DOHH2 (cell line): ENCODE data around the gene LAMA5.

Experiments used
- H3F3A ChIP-seq: fragments of 200-600 bp; sonication (generic), shearing (Covaris generic); 2 replicates; pipeline ENCODE4 v1.6.0; 2016; ENCODE audit warnings: antibody characterized with exemption, mild to moderate bottlenecking; ENCODE audit not compliant: control insufficient read depth, insufficient read depth
- H3K27ac ChIP-seq: fragments of 200-600 bp; sonication (generic); 2 replicates; pipeline ENCODE4 v1.5.1; 2014; ENCODE audit warnings: low read depth, mild to moderate bottlenecking, low read length, moderate library complexity
- H3K27me3 ChIP-seq: fragments of 200-600 bp; sonication (generic); 2 replicates; pipeline ENCODE4 v1.6.1; 2014; ENCODE audit warnings: mild to moderate bottlenecking, low read length, mixed read lengths; ENCODE audit not compliant: control insufficient read depth
- H3K36me3 ChIP-seq: fragments of 200-600 bp; sonication (generic); 2 replicates; pipeline ENCODE4 v1.6.1; 2014; ENCODE audit warnings: mild to moderate bottlenecking, low read length, moderate library complexity, mixed read lengths; ENCODE audit not compliant: control insufficient read depth
- H3K4me1 ChIP-seq: fragments of 200-600 bp; sonication (generic); 2 replicates; pipeline ENCODE4 v1.6.1; 2014; ENCODE audit warnings: mild to moderate bottlenecking, low read length, mixed read lengths; ENCODE audit not compliant: control insufficient read depth
- H3K4me2 ChIP-seq: fragments of 200-600 bp; sonication (generic); 2 replicates; pipeline ENCODE4 v1.6.0; 2014; ENCODE audit warnings: mild to moderate bottlenecking, low read length, moderate library complexity
- H3K4me3 ChIP-seq: fragments of 200-600 bp; sonication (generic); 2 replicates; pipeline ENCODE4 v1.5.1; 2014; ENCODE audit warnings: mild to moderate bottlenecking, low read length, mixed read lengths
- H3K79me2 ChIP-seq: fragments of 200-600 bp; sonication (generic); 2 replicates; pipeline ENCODE4 v1.6.1; 2014; ENCODE audit warnings: mild to moderate bottlenecking, low read length, mixed read lengths; ENCODE audit not compliant: control insufficient read depth
- H3K9me2 ChIP-seq: fragments of 200-600 bp; sonication (generic); replicated peaks from 2 replicates; pipeline ENCODE4 v1.6.1; 2014; ENCODE audit warnings: mild to moderate bottlenecking, low read length, mixed read lengths; ENCODE audit not compliant: control insufficient read depth
- H3K9me3 ChIP-seq: fragments of 200-600 bp; sonication (generic); 2 replicates; pipeline ENCODE4 v1.6.1; 2014; ENCODE audit warnings: antibody characterized with exemption, low read length, mixed read lengths; ENCODE audit not compliant: control insufficient read depth, insufficient read depth
- H4K20me1 ChIP-seq: fragments of 200-600 bp; sonication (generic); 2 replicates; pipeline ENCODE4 v1.6.0; 2014; ENCODE audit warnings: low read depth, mild to moderate bottlenecking, antibody characterized with exemption, low read length, moderate library complexity; ENCODE audit not compliant: control insufficient read depth, insufficient read depth
- EZH2phosphoT487 ChIP-seq: fragments of 200-600 bp; sonication (generic); IDR thresholded peaks from 2 replicates; pipeline ENCODE4 v1.6.1; 2017; ENCODE audit warnings: borderline replicate concordance, mild to moderate bottlenecking, antibody characterized with exemption, low read length, moderate library complexity, mixed read lengths
- TF ChIP-seq, protein P1 (sequence below): fragments of 200-600 bp; sonication (generic); IDR thresholded peaks from one replicate; pipeline ENCODE4 v1.5.1; 2014; ENCODE audit warnings: antibody characterized with exemption, mild to moderate bottlenecking, low read depth, low read length; ENCODE audit not compliant: poor library complexity, severe bottlenecking

Gene LAMA5

DNA sequence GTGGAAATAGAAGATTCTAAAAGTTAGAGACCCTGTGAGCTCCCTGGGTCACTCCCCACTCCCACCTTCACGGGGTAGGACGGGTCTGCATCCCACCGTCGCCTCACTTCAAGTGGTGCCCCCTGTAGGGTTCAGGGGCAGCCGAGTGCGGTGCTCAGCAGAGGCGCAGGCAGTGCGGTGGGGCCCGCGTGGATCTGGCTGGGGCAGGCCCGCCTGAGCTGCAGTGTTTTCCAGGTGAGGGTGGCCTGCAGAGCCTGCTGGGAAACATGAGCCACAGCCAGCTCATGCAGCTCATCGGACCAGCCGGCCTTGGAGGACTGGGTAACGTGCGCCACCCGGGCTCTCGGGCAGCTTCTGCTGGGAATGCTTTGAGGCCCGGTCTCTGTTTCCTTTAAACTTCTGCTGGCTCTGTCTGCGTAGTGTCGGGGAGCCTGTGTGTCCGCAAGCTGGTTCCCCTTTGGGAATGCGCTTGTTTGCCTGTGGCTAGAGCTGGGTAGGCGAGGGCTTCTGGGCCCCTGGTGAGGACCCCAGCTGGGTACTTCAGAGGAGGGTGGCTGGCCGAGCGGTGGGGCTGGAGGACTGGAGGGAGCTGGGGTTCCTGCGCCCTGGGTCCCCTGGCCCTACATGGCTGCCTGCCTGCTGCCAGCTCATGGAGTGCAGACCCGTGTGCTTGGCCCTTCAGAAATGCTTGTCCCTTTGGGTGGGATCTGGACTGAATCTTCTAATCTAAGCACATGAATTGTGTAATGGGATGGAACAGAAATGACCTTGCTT lies 60.5 kb downstream of the LAMA5 start:
- Histone ChIP-seq H4K20me1 (peaks cover 32% of the 10 kb centered on the region), H3K9me3 (no peaks in the 10 kb centered on the region), H3K4me1 (peaks cover 17% of the 10 kb centered on the region), H3K9me2 (no peaks in the 10 kb centered on the region), H3K27me3 (no peaks in the 10 kb centered on the region), H3F3A (0 out of 2 replicates have a peak, but pooled peaks cover 4% of the 10 kb centered on the region), H3K27ac (no peak overlapping the region), H3K4me3 (no peak overlapping the region), H3K4me2 (no peak overlapping the region), H3K79me2 (peaks cover 46% of the 10 kb centered on the region), H3K36me3 (peaks cover 66% of the 10 kb centered on the region)
- TF ChIP-seq, protein P1, sequence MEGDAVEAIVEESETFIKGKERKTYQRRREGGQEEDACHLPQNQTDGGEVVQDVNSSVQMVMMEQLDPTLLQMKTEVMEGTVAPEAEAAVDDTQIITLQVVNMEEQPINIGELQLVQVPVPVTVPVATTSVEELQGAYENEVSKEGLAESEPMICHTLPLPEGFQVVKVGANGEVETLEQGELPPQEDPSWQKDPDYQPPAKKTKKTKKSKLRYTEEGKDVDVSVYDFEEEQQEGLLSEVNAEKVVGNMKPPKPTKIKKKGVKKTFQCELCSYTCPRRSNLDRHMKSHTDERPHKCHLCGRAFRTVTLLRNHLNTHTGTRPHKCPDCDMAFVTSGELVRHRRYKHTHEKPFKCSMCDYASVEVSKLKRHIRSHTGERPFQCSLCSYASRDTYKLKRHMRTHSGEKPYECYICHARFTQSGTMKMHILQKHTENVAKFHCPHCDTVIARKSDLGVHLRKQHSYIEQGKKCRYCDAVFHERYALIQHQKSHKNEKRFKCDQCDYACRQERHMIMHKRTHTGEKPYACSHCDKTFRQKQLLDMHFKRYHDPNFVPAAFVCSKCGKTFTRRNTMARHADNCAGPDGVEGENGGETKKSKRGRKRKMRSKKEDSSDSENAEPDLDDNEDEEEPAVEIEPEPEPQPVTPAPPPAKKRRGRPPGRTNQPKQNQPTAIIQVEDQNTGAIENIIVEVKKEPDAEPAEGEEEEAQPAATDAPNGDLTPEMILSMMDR: no peak
- TF ChIP-seq EZH2phosphoT487: no peak

DNA sequence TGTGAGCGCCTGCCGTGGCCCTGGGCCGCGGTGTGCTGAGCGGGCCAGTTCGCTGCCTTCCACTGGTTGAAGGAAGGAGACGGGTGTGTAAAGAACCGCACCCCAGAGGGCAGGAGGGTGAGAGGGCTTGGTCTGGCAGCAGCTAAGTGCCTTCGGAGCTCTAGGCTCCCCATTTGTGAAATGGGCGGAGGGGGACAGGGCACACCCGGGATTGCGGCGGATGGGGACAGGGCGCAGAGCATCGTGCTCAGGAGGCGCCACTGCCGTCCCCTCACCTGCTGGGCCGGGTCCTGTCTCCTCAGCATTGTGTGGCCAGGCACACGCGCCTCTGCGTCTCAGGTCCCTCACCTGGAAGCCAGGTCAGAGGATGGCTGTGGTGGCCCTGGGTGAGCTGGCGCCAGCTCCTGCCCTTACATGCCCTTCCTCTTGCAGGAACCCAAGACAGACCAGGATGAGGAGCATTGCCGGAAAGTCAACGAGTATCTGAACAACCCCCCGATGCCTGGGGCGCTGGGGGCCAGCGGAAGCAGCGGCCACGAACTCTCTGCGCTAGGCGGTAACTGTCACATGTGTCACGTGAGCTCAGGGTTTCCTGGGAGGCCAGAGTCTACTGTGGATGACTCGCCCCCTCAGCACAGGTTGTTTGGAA lies 61.2 kb downstream of the LAMA5 start:
- TF ChIP-seq, protein P1: no peak
- TF ChIP-seq EZH2phosphoT487: no peak
- Histone ChIP-seq H3K9me3 (no peaks in the 10 kb centered on the region), H3K4me2 (peak overlapping the region; percentile 88; the same call in 1 of the 2 replicates), H3K36me3 (peaks cover 66% of the 10 kb centered on the region), H4K20me1 (peaks cover 32% of the 10 kb centered on the region), H3K27me3 (no peaks in the 10 kb centered on the region), H3K9me2 (no peaks in the 10 kb centered on the region), H3K4me3 (no peak overlapping the region), H3K4me1 (peaks cover 17% of the 10 kb centered on the region), H3F3A (peaks cover 6% of the 10 kb centered on the region; the same call in 1 of the 2 replicates), H3K27ac (no peak overlapping the region), H3K79me2 (peaks cover 46% of the 10 kb centered on the region)

DNA sequence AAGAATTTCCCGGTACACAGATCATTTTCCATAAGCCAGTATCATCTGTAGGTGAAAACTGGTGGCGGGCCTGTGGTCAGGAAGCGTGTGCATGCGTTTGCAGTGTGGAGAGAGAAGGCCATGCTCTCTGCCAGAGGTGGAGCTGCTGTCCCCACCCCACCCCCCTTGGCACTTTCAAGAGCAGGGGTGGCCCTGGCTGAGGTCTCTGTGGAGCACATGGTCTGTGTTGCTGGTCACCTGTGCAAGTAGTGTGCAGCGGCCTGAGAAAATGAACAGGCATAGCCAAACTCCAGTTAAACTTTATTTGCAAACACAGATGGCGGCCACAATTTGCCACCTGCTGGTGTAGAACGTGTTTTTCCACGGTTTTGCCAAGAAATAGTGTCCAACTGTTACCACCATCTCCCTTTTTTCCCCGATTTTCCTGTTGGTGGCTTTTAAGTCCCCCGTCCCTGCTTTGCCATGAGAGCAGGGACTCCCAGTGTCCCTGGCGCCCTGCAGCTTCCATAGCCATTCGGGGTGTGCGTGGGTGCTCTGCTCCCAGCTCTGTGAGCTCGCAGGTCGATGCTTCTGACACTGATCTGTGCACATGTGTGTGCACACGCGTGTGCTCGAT lies 61.9 kb downstream of the LAMA5 start:
- Histone ChIP-seq H4K20me1 (peaks cover 32% of the 10 kb centered on the region), H3K27ac (no peak overlapping the region), H3K79me2 (peaks cover 46% of the 10 kb centered on the region), H3K9me2 (no peaks in the 10 kb centered on the region), H3K4me1 (peaks cover 17% of the 10 kb centered on the region), H3K4me3 (peak overlapping the region; percentile 97; the same call in 1 of the 2 replicates), H3K4me2 (peak overlapping the region; percentile 88), H3K27me3 (no peaks in the 10 kb centered on the region), H3F3A (peaks cover 8% of the 10 kb centered on the region; the same call in 1 of the 2 replicates), H3K9me3 (no peaks in the 10 kb centered on the region), H3K36me3 (peaks cover 66% of the 10 kb centered on the region)
- TF ChIP-seq EZH2phosphoT487: no peak
- TF ChIP-seq, protein P1: no peak
